IPS DF 4.7 (cell line): ENCODE data around the gene SAP30BP.

Source experiments
- DNase-seq: peaks from one replicate; pipeline ENCODE4 v3.0.0-alpha.2; 2013; ENCODE audit warnings: low spot score; ENCODE audit errors: extremely low read depth

SAP30BP gene

DNA sequence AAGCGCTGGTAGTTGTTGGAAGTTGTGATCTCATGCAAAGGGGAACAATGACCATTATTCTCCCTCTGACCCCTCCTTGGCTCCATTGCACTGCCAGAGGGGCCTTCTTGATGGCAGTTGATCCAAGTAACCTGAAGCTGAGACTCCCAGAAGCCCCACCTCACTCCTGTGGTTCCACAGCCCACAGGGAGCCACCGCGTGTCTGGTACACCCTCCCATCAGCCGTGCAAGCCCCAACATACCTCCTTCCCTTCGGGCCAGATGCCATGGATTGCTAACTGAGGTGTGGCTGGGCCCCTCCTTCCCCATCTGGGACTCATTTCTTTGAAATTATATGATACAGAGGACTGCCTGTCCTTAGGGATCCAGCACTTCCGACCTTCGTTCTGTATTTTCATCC is 17.8 kb downstream of the SAP30BP start:
- no peak for DNase-seq

DNA sequence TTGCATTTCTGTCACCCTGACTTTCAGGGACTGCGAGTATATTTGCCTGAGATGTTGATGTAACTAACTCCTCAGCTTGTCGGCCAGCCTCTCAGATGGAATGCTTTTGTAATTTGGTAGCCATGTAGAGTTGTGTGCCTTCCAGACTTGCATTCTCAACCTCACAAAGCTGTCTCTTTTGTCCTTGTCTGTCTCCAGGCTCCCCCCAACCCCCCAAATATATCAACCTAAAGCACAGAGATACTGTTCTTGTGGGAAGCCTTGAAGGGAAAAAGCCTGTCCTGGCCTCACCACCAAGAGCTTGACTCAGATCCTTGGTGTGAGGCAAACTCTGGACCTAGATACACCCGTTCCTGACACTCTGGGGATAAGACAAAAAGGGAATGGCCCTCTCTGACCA is 18.4 kb downstream of the SAP30BP start:
- no peak for DNase-seq

DNA sequence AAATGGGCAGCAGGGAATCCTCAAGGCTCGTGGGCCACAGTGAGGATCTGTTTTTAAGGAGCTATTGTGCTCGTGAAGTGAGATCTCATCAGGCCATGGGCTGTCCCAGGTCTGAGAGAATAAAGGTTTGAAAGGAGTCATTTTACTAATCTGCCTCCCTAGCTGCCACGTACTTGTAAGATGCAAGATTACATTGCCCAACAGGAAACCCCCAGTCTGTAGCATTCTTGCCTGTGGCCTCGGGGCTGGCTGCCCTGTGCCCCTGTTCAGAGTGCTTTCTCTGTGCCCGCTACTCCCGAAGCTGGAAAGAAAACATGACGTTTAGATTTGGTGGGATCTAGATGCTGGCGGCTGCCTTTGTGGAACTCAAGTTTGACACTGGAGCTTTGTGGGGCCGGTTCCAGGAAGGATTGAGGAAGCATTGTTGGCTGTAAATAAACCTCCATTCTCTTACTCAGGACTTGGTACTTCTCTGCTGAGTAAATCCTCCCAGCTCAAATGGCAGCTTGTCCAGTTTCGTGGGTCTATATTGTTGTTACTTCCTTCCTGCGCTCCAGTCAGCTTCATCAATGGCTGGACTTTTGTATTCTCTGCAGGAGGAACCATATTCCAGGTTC is 21.2 kb downstream of the SAP30BP start:
- DNase-seq, result no peak

DNA sequence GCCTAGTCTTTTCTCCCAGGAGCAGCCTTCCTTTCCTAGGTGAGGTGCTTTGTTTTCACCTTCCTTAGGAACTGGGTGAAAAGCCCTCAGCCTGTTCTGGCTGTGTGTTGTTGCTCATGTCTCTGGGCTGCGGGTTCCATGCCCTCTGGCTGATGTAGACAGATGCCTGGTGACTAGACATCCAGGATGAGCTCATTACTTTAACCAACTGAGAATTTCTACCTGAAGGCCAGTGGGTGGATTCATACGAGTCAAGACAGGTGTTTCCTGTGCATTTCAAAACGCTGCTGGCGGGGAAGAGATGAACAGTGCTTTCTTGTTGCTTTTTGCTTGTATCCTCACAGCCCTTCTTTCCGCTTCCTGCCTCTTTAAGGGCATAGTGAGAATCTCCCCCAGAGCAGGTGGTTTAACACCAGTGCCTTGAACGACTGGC is 22.3 kb downstream of the SAP30BP start:
- DNase-seq, result no peak

DNA sequence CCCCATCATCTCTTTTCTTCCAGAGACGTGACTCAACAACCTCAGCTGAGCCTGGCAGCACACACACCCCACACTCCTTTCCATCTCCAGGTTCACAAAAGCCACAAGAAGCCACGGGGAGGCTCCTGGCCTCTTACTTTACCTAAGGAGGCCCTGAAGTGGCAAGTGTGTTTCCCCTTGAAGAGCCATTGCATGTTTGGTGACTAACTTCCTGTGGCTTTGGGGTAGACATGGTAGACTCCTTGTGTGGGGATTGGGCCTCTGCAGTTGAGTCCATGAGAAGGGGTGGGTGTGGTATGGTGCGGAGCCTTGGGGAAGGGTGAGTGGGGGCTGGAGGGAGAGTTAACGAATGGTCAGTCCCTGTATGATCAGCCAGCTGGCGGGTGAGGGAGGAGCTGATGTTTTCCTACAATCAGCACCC is 24.2 kb downstream of the SAP30BP start:
- DNase-seq, result no peak

DNA sequence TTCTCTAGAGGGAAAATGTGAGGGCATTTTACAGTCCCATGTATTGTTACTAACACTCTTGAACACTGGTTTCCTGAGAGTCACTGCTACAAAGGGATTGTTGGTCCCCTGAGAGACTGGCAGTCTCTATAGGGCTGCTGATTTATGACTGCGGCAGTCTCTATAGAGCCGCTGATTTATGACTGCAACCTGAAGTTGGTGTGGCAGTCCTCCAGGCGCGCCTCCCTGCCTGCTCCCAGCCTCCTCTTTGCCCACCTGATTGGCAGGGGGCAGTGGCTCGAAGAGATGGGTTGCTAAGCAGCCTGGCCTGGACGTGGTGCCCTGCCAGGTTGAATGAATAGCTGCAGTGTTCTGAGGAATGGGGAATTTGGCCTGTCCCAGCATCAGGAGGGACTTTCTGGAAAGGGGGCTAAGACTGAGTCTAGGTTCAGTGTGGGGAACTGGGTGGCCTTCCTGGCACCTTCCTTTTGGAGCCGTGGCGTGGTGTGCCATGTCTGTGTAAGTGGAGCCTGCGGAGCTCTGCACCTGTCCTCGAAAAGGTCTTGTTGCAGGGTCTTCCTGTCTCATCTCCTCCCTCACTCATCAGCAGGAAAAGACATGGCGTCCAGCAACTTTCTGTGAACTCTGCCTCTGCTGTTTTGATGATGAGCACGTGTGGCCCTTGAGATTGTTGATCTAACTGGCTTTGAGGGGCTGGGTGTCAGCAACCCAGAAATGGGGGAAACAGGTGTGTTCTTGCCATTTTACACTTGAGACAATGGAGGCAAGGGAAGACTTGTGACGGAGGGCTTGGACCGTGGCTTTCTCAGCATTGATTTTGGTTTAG is 24.9 kb downstream of the SAP30BP start:
- DNase-seq, result no peak

DNA sequence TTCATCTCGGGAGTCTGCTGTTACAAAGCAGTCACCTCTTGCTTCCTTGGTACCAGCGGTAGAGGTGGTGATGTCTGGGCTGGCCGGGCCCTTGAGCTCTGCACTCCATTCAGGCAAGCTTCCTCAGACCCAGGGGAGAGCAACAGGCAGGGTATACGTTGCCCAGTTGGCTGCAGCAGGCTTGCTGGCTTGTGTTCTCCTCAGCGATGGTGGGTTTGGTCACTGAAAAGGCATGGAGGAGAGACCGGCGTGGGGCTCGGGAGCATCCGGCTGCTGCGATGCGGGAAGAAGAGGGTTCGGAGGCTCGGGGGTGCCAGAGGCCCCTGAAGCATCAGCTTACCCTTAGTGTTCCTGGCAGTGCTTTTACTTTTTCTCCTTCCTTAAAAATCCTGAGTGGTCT is 25.8 kb downstream of the SAP30BP start:
- DNase-seq, result no peak

DNA sequence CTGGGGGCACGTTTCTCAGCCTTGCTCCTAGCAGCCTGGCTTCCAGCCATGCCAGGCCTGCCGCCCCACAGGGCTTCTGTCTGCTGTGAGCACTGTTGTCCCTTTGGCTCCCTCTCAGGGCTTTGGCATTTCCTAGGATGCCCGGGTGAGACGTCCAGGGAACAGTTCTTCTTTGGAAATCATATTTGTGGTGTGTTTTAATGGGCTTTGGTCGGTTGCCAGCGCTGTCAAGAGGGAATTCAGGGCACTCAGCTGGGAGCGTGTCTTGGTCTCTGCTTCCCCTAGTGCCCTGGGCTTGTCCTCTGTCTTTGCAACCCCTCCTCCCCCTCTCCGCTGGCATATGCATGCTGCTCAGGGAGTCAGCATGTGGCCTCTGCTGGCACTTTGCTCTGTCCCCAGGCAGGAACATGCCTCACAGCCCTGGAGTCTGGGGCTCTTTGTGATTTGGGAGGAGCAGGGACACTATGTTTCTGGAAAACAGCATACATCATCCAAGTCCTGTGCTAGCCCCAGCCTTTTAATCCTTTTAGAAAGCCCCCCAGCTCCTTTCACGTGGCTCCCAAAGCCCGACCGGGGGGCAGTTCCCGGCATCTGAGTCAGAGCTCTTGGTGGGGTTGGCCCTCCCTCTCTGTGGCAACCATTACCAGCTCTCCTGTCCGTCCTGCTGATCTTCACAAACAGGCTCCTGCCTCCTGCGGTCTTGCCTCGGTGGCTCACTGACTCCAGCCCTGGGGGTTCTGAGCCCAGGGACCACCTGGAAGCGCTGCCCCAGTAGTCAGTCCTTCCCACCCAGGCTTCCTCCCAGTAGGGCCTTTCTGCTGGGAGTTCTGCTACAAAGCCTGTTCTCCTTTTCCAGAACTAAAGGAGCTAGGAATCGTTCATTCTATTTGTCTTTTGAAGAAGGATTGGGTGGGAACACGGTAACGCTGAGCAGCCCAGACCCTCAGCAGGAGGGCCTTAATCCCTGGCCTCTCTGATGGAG is 26.7 kb downstream of the SAP30BP start:
- peak; percentile 14 for DNase-seq

DNA sequence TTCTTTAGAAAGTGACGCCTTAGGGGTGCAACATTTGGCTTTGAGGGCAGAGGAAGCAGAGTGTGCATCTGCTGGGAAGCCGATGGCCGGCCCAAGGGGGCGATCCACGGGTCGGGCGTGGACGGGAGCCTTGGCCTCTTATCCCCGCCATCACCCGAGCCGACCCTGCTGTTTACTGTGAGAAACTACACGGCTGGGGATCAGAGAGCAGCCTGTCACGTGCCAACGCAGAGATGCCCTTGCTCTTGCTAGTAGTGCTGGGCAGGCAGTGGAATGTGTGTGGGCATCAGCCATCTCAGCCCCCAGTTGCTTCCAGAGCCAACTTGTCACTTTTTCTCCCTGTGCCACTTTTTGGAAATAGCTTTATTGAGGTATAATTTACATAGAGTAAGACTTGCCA is 27.4 kb downstream of the SAP30BP start:
- no peak for DNase-seq

DNA sequence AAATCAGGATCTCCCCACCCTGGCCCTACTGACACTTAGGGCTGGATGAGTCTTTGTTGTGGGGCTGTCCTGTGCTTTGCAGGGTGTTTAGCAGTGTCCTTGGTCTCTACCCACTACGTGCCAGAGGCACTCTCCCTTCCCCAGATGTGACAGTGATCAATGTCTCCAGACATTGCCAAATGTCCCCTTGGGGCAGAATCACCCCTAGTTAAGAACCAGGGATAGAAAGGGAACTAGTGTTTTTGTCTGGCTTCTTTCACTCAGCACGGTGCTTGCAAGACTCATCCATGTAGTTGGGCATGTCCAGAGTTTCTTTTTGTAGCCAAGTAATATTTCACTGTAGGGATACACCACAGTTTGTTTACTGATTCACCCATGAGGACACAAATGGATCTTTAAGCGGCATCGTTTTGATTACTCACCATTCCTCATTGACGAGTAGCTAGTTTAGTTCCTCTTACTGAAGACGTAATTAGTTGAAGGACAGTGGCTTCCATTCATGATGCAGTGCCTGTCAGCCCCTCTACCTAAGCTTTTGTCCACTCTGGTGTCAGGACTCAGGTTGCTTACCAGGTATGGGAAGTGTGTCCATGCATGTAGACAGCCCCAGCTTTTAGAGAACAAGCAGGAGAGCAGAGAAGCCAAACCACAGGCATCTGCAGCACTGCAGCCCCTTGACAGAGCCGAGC is 28.1 kb downstream of the SAP30BP start:
- no peak for DNase-seq

DNA sequence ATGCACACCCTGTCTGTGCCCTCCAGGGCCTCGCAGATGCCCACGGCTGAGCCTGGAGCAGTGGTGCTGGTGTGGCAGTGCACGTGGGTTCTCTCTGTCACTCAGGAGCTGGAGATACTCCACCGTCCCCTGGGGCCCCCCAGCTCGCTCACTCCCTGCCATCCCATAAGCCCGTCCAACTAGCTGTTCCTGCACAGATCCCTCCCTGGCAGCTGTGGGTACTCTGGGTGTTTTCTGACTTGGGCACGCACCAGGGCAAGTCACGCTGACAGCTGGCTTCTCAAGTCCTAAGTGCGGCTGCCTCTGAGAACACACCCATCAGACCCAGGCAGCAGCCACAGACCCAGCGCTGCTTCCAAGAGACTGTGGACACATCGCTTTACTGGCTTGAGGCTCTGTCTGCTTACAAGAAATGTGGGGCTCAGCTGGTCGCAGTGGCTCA is 28.7 kb downstream of the SAP30BP start:
- no peak for DNase-seq

DNA sequence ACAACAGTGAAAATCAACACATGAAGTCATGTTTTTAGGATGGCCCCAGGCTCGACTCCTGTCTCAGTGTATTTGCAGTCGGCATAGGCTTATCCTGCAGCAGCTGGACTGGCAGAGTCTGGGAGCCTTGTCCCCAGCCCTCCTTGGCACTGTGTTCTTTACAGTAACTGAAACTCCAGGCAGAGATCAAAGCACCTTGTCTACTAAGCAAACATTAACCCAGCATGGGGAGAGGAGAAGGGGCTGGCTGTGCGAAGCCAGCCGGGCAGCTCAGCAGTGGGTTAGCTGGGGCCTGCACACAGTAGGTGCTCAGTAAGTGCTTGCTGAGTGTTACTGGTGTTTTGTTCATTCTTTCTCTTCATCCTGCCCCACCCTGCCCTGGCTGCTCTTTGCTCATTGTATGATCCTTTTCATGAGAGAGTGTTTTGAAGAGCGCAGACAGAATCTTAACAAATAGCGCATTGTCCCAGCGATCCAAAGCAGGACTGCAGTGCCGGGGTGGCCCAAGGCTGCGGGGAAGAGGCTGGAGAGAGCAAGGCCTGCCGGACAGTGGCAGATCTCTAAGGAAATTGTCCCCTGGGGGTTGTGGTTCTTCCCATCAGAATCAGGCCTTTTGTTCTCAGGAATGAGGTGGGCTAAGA is 30.6 kb downstream of the SAP30BP start:
- no peak for DNase-seq

DNA sequence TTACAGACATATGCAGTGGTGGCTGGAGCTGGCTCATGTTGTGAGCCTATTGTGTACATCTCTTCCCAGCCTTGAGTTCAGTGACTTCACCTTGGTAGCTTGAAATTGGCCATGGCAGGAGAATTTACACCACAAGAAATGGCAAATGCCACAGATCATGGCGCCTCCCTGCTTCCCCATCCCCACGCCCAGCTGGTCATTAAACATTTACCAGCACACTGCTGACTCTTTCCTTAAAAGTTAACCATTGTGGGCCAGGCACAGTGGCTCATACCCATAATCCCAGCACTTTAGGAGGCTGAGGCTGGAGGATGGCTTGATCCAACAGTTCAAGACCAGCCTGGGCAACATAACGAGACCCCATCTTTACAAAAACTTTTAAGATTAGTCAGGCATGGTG is 31.5 kb downstream of the SAP30BP start:
- no peak for DNase-seq

DNA sequence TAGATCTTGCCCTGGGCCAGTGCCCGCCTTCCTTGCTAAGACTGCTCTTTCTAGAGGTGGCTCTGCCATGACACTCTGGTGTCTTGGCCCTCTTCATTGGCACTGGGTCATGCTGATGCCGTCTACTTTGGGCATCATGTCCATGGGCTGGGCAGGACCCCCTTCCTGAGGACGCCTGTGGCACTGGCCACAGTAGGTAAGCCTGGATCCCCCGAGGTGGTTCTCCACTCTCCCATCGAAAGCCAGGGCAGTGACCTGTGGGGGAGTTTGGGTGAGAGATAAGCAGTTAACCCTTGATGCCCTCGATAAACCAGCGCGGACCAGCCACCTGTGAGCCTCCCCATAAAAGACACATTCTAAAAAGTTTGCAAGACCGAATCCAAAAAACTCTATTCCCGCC is 34.1 kb downstream of the SAP30BP start:
- DNase-seq, result no peak

DNA sequence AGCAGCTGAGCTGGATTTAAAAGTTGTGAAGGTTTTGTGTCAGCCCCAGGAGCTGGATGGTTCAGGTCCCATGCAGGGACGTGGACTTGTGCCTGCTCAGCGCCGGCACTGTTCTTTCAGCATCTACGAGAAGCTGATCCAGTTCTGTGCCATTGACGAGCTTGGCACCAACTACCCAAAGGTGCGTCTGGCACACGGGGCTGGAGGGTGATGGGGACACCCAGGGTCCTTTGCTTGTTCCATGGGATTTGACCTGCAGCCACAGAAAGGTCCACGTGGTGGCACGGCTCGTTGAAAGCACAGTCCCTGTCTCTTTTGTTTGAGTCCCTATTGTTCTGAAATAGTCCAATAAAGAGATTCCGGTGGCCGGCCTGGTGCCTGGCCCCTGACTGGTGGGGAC is 36.1 kb downstream of the SAP30BP start:
- no peak for DNase-seq

DNA sequence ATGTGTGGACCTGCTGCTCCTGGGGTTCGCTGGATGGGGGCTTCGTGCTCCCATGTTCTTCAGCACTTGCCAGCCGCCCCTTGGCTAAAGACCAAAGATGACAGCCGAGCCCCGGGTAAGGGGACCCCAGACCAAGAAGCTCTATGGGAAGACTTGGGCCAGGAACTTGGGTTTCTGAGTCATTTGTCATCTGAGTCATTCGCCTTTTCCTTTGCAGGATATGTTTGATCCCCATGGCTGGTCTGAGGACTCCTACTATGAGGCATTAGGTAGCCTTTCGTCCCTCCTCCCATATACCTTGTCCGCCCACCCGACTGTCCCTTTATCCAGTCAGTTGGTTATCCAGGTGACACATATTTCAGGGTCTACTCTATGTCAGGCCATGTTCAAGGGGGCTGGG is 36.5 kb downstream of the SAP30BP start:
- DNase-seq, result no peak

DNA sequence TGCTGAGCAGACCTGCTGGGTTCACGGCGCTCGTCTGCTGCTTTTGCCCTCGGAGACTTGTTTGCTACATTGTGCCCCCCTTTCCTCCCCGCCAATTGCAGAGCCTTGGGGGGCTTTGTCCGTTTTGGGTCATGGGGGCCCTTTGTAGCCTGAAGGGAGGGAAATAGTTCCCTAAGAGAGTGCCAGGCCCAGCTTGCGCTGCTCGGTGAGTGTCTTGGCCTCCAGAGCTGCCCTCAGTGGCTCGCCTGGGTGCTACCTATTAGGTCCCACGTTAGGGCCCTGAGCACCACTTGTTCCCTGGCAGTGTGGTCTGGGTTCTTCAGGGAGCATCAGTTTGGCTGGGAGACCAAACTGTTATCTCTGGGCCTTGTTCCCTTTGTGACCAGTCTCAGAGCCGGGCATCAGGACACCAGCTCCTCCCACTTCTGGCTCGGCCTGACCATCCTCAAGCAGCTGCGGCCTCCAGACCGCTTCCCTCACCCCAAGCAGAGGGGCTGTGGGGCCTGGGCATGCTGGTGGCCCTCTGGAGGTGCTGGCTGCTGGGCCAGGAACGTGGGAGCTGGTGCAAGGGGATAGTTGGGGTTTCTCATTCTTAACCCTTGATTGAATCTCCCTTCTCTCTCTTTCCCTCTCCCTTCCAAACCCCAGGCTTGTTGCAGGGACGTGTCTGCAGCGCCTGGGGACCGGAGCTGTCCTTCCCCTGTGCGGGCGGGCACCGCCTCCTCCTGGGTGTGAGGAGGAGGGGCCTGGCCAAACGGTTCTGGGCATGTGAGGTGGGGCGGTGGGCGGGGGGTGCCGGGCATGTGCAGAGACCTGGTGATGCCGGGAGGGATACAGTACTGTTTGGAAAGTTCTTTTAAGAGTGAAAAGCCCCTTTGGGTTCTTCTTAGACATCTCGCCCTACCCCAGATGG is 38.1 kb downstream of the SAP30BP start:
- no peak for DNase-seq

DNA sequence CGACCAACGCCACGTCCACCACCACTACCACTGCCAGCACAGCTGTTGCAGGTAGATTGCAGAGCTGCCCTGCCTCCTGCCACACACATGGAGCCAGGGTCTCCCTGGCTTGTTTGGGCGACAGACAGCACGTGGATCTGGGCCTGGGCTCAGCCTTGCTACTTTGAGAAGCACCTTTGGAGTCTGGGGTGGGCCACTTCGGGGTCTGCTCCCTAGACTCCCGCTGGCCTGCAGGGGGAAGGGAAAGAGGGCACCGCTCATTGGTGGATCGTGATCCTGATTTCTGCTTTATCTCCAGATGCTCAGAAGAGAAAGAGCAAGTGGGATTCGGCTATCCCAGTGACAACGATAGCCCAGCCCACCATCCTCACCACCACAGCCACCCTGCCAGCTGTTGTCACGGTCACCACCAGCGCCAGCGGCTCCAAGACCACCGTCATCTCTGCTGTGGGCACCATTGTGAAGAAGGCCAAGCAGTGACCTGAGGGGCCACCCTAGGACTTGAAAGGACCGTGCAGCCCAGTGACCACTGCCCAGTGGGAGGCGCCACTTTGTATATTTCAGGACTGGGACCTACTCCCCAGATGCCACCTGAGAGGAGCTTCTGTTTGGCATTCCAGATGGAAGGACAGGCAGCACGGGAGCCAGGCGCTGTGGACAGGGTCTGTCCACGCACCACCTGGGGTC is 39.0 kb downstream of the SAP30BP start:
- DNase-seq, result no peak

DNA sequence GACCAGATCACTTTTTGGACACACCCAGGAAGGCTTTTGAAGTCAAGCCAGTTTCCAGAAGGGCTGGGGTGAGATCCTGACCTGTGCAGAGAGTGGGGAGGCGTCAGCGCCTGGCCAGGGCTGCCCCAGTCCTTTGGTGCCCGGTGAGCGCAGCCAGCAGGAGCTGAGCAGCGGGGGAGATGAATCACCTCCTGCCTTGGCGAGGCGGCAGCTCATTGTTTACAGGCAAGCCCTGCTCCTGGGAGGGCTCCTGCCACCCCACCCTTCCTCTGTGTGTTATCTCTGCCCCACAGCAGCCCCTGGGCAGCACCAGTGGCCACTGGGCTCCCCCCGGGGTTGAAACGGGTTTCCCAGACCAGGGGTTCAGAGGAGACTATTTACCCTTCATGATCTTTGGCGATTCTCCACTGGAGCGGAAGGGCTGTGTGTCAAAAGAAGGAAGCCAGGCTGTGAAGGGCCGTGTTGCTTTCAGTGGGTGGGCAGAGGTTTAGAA is 40.0 kb downstream of the SAP30BP start:
- DNase-seq, result no peak
